Measurements from ENCODE around the gene REELD1.

The REELD1 gene

DNA sequence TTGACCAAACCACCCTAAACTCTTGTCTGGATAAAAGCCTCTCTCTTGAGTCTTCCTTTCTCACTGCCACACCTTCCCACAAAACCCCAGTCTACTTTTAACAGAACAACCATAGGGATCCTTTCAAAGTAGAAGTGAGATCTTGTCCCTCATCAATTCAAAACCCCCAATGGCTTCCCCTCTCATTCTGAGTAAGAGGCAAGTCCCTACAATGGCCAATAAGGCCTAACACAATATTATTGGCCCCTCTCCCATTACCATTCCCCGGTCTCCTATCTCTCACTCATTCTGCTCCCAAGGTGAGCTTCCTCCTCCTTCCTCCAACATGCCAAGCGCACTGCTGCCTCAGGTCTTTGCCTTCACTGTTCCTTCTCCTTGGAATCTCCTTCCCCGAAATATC, 57.1 kb downstream of the REELD1 start:
- no peak for DNase-seq

DNA sequence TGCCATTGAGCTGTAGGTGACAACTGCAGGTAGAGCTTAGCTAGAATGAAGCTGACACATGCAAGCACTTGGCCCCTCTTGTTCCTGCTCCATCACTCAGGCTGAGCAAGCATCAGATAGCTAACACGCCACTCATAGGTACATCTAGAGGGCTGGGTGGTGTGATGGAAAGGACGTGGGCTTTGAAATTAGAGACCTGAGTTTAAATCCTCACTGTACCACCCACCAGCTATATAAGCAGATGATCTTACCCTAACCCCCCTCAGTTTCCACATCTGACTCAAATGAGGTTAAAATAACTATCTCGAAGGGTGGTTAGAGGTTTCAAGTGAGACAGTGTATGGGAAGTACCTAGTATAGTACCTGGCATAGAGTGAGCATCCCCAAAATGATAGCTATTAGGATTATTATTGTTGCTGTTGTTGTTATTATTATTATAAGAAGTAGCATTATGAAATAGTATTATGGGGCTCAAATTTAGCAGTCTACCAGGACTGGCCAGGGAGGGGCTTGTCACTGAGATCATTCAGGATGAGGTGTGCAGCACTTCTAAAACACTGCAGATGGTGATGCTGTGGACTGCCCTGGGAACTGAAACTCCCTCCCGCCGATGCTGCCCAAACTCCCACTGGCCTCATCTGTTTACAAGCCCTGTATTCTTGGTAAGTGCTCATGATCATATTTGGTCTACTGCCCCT, 59.0 kb downstream of the REELD1 start:
- no peak for DNase-seq

DNA sequence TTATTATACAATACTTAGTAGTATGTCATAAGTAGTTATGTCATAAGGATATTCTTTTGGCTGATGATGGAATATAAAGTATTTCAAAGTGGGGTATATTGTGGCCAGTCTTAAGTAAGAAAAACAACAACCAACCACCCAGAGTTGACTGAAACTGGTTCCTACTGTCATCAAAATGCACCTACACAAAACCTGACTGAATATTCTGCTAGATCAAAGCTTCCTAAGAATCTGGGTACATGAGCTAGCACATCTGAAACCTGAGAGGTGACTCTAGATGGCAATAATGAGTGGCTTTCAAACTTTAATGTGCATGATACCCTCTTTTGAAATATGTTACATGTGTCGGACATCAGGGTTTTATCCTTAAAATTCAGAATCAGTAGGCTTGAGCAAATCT, 60.4 kb downstream of the REELD1 start:
- no peak for DNase-seq

DNA sequence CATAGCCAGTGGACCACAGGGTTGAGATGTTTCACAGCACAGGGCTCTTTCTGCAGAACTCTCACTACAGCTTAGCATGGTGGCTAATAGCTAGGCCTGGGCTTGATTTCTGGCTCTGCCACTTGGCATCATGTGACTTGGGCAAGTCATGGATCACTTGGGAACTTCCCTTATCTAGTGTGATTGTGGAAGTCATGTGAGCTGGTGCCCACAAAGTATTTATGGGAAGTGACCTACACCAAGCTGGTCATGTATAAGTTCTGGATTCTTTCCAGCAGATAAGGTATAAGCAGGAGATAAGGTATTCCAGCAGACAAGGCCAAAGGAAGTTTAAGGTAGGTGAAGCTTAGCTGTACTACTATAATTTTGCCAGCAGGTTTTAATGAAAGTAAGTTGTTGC, 61.0 kb downstream of the REELD1 start:
- no peak for DNase-seq

DNA sequence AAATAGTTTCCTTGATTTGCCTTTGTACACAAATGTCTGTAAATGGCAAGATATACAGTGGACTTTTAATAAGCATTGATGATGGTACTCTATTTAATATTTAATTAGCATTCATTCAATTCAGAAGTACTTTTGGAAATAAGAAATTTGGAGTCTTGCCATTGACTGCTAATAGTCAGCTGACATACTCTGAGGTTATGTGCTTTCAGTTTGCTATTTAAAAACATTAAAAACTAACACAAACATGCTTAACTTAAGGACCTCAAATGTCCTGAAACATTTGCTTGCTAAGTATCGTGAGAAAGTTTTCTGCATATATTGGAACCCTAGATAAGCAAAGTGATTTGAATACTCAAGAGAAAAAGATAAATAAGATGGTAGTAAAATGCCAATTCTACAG, 64.6 kb downstream of the REELD1 start:
- no peak for DNase-seq
